DND-41 (cell line): ENCODE measurements around the gene P2RX4.

Experiments used
- ATAC-seq: fragments of 200-7000 bp; cut with Tn5 transposase; 3 replicates; pipeline ENCODE4 v1.9.1; 2021; ENCODE audit warnings: low read depth; ENCODE audit not compliant: insufficient read depth
- DNase-seq: peaks from one replicate; pipeline ENCODE4 v3.0.0-alpha.2; 2020
- H2AFZ ChIP-seq: 2 replicates; pipeline ENCODE4 v1.6.0; 2012; ENCODE audit warnings: low read depth, low read length
- H3K27ac ChIP-seq: 2 replicates; pipeline ENCODE4 v1.5.1; 2012; ENCODE audit warnings: low read length, inconsistent platforms
- H3K27me3 ChIP-seq: fragments of 200-600 bp; sonication (generic); 2 replicates; pipeline ENCODE4 v1.6.0; 2012; ENCODE audit warnings: low read length, mild to moderate bottlenecking, inconsistent platforms; ENCODE audit not compliant: insufficient read depth, poor library complexity
- H3K36me3 ChIP-seq: 2 replicates; pipeline ENCODE4 v1.5.1; 2012; ENCODE audit warnings: low read length, inconsistent platforms; ENCODE audit not compliant: insufficient read depth
- H3K4me1 ChIP-seq: 2 replicates; pipeline ENCODE4 v1.5.1; 2012; ENCODE audit warnings: mild to moderate bottlenecking, low read length; ENCODE audit not compliant: insufficient read depth
- H3K4me2 ChIP-seq: 2 replicates; pipeline ENCODE4 v1.6.0; 2012; ENCODE audit warnings: mild to moderate bottlenecking, moderate library complexity, low read length, inconsistent platforms; ENCODE audit not compliant: insufficient read depth
- H3K4me3 ChIP-seq, 2 experiments: fragments of 200-600 bp in 1 of 2; shearing (Covaris generic) in 1 of 2; 2 replicates each; pipeline ENCODE4 v1.5.1; 2012 to 2016; ENCODE audit warnings: inconsistent platforms in 2 of 2, low read length in 2 of 2, mild to moderate bottlenecking in 2 of 2, low read depth in 1 of 2, moderate library complexity in 1 of 2
- H3K79me2 ChIP-seq: 2 replicates; pipeline ENCODE4 v1.6.0; 2012; ENCODE audit warnings: low read length, inconsistent platforms; ENCODE audit not compliant: insufficient read depth
- H3K9ac ChIP-seq: 2 replicates; pipeline ENCODE4 v1.6.0; 2012; ENCODE audit warnings: low read depth, mild to moderate bottlenecking, inconsistent platforms, low read length, moderate library complexity
- H3K9me3 ChIP-seq: 2 replicates; pipeline ENCODE4 v1.5.1; 2012; ENCODE audit warnings: low read length, moderate library complexity, mild to moderate bottlenecking, inconsistent platforms; ENCODE audit not compliant: insufficient read depth, severe bottlenecking
- H4K20me1 ChIP-seq: 2 replicates; pipeline ENCODE4 v1.6.0; 2012; ENCODE audit warnings: low read length; ENCODE audit not compliant: insufficient read depth
- CTCF ChIP-seq: IDR thresholded peaks from 2 replicates; pipeline ENCODE4 v1.5.1; 2012; ENCODE audit warnings: borderline replicate concordance, low read length, moderate library complexity, mild to moderate bottlenecking; ENCODE audit not compliant: poor library complexity, severe bottlenecking; ENCODE audit errors: extremely low read depth
- EZH2 ChIP-seq: IDR thresholded peaks from 3 replicates; pipeline ENCODE4 v1.6.1; 2012; ENCODE audit warnings: borderline replicate concordance, low read depth, mild to moderate bottlenecking, moderate library complexity, low read length, inconsistent platforms; ENCODE audit not compliant: severe bottlenecking

P2RX4 gene

GRCh38 chr12:121217063-121217462 is 7.1 kb downstream of the P2RX4 start:
- no peak overlapping the region for H3K27ac ChIP-seq
- no peak overlapping the region for H3K4me2 ChIP-seq

GRCh38 chr12:121217761-121218160 is 7.8 kb downstream of the P2RX4 start:
- no peak overlapping the region for H3K9ac ChIP-seq
- TF ChIP-seq CTCF (no peak), EZH2 (no peak)
- no peaks in the 10 kb centered on the region for H4K20me1 ChIP-seq
- no peaks in the 10 kb centered on the region for H3K27me3 ChIP-seq
- no peak overlapping the region for H3K27ac ChIP-seq
- DNase-seq (no peak), ATAC-seq (no peak)
- no peaks in the 10 kb centered on the region for H3K79me2 ChIP-seq
- peaks cover 12% of the 10 kb centered on the region; the same call in 1 of the 2 replicates for H3K36me3 ChIP-seq
- no peak overlapping the region for H2AFZ ChIP-seq
- H3K4me2 ChIP-seq = no peak overlapping the region
- H3K4me1 ChIP-seq = no peaks in the 10 kb centered on the region
- no peak overlapping the region for H3K4me3 ChIP-seq
- H3K9me3 ChIP-seq = no peaks in the 10 kb centered on the region

More at GRCh38 chr12:121217063-121217462, 7.1 kb downstream of the P2RX4 start:
- no peaks in the 10 kb centered on the region for H3K9me3 ChIP-seq
- H4K20me1 ChIP-seq = no peaks in the 10 kb centered on the region
- H3K9ac ChIP-seq = no peak overlapping the region
- no peaks in the 10 kb centered on the region for H3K4me1 ChIP-seq
- H3K79me2 ChIP-seq = no peaks in the 10 kb centered on the region
- H2AFZ ChIP-seq = no peak overlapping the region
- no peaks in the 10 kb centered on the region for H3K27me3 ChIP-seq
- H3K4me3 ChIP-seq = no peak overlapping the region
- ATAC-seq = no peak
- TF ChIP-seq EZH2 (no peak), CTCF (no peak)
- no peak for DNase-seq
- peaks cover 9% of the 10 kb centered on the region; the same call in 1 of the 2 replicates for H3K36me3 ChIP-seq

GRCh38 chr12:121218588-121219352 is 8.8 kb downstream of the P2RX4 start:
- Histone ChIP-seq H4K20me1 (no peaks in the 10 kb centered on the region), H3K9me3 (no peaks in the 10 kb centered on the region), H3K4me1 (no peaks in the 10 kb centered on the region), H2AFZ (no peak overlapping the region), H3K4me2 (no peak overlapping the region), H3K4me3 (no peak overlapping the region), H3K27me3 (no peaks in the 10 kb centered on the region), H3K9ac (no peak overlapping the region), H3K36me3 (peaks cover 18% of the 10 kb centered on the region), H3K79me2 (no peaks in the 10 kb centered on the region), H3K27ac (no peak overlapping the region)
- DNase-seq (no peak), ATAC-seq (no peak)
- TF ChIP-seq EZH2 = no peak

GRCh38 chr12:121219353-121219986 is 9.5 kb downstream of the P2RX4 start:
- DNase-seq = no peak
- H3K36me3 ChIP-seq = peaks cover 18% of the 10 kb centered on the region
- no peak overlapping the region for H3K27ac ChIP-seq
- H3K4me3 ChIP-seq = no peak overlapping the region
- no peaks in the 10 kb centered on the region for H3K4me1 ChIP-seq
- H2AFZ ChIP-seq = no peak overlapping the region
- no peak overlapping the region for H3K4me2 ChIP-seq
- TF ChIP-seq EZH2 (no peak), CTCF (no peak)
- no peak for ATAC-seq
- no peaks in the 10 kb centered on the region for H3K27me3 ChIP-seq
- H3K9ac ChIP-seq = no peak overlapping the region
- H3K79me2 ChIP-seq = no peaks in the 10 kb centered on the region
- no peaks in the 10 kb centered on the region for H3K9me3 ChIP-seq
- H4K20me1 ChIP-seq = no peaks in the 10 kb centered on the region
